Subcutaneous abdominal adipose tissue (tissue), 5 donors: ENCODE results near the gene SPEM2.

Experiments
- H3K27ac ChIP-seq: one replicate; pipeline ENCODE4 v1.7.0; 2013; ENCODE audit warnings: low read depth, mild to moderate bottlenecking, inconsistent platforms, low read length, moderate library complexity
- H3K27me3 ChIP-seq, 5 donors: one replicate each; pipeline ENCODE4 v1.7.0; 2013; ENCODE audit warnings: low read length in 5 of 5, inconsistent platforms in 1 of 5; ENCODE audit not compliant: control insufficient read depth in 5 of 5, insufficient read depth in 4 of 5
- H3K36me3 ChIP-seq, 5 donors: one replicate each; pipeline ENCODE4 v1.7.0; 2013; ENCODE audit warnings: low read length in 5 of 5; ENCODE audit not compliant: control insufficient read depth in 5 of 5, insufficient read depth in 5 of 5
- H3K4me1 ChIP-seq, 5 donors: one replicate each; pipeline ENCODE4 v1.7.0; 2013; ENCODE audit warnings: low read length in 5 of 5, mild to moderate bottlenecking in 3 of 5, moderate library complexity in 1 of 5; ENCODE audit not compliant: control insufficient read depth in 5 of 5, insufficient read depth in 5 of 5
- H3K4me3 ChIP-seq, 5 donors: one replicate each; pipeline ENCODE4 v1.7.0; 2013; ENCODE audit warnings: low read length in 5 of 5, low read depth in 1 of 5
- H3K9ac ChIP-seq, 5 donors: one replicate each; pipeline ENCODE4 v1.7.0; 2013; ENCODE audit warnings: low read length in 5 of 5, mild to moderate bottlenecking in 4 of 5, moderate library complexity in 3 of 5
- H3K9me3 ChIP-seq, 5 donors: one replicate each; pipeline ENCODE4 v1.7.0; 2013; ENCODE audit warnings: low read length in 5 of 5; ENCODE audit not compliant: control insufficient read depth in 5 of 5
- donor health status: healthy.
- donor health status: healthy.
- donor health status: healthy.
- donor health status: healthy.
- donor health status: healthy.

The SPEM2 gene

DNA sequence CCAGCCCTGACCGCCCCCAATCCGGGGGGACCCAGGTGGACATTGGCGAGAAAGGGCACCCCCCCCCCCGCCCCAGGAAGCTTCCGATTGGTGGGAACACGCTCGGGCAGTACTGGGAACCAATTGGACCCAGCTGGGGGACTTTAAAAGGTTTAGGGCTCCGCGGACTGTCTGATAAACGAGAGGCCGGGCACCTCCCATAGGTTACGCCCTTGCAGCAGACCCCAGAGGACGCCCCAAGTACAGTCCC is 21.8 kb upstream of the SPEM2 start:
- peak overlapping the region; percentile 77 to 83 (median 80) for H3K4me3 ChIP-seq
- H3K9ac ChIP-seq, result peak overlapping the region in 4 of 5 donors; percentile 43 to 82 (median 71)
- H3K27me3 ChIP-seq, result no peaks in the 10 kb centered on the region
- H3K4me1 ChIP-seq, result peaks cover 4 to 25% (median 17%) of the 10 kb centered on the region in 5 donors
- no peaks in the 10 kb centered on the region for H3K9me3 ChIP-seq
- H3K36me3 ChIP-seq, result peaks cover 0 to 2% (median 0%) of the 10 kb centered on the region in 5 donors
- peak overlapping the region; percentile 92 for H3K27ac ChIP-seq

DNA sequence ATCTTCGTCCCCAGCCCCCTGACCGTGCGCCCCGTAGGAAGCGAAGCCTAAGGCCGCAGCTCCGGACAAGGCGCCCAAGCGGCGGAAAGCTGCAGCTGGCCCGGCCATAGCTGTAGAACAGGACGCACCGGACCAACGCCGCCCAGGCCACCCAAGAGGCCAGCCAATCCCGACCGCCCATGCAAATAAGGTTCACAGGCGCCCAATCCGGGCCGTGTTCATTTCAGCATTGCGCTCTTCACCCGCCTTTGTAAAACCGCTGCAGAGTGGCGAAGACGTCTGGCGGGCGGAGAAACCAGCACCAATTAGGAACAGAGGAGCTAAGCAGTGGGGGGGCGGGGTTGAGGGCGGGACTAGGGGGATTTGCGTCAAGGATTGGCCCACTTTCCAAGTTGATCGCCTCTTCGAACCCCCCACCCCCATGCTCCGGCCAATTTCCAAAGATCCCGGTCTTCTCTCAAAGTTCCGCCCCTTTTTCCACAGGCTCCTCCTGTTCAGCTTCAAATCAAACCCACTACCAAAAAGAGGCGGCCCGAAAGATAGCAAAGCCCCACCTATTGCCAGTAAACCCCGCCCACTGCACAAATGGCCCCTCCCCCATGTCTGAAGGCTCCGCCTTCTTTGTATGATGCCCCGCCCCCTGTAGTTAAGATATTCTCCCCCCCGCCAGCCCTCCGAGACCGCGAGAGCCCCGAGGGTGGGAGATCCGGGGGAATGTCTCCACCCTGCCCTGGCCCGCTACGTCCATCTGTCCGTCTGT is 21.3 kb upstream of the SPEM2 start, which contains the start of gene TMEM256:
Gene TMEM256 (minus strand): TSS at position 121 of the 760 bp plus-strand sequence. CDS start 13 bp downstream, at position 108.
- Histone ChIP-seq H3K36me3 (peaks cover 0 to 7% (median 0%) of the 10 kb centered on the region in 5 donors), H3K9ac (peak within 1 kb of the TSS; percentile 43 to 82 (median 75)), H3K27ac (peak within 1 kb of the TSS; percentile 92), H3K9me3 (no peaks in the 10 kb centered on the region), H3K4me1 (peaks cover 4 to 25% (median 17%) of the 10 kb centered on the region in 5 donors), H3K4me3 (peak within 1 kb of the TSS; percentile 77 to 83 (median 80)), H3K27me3 (no peaks in the 10 kb centered on the region)

DNA sequence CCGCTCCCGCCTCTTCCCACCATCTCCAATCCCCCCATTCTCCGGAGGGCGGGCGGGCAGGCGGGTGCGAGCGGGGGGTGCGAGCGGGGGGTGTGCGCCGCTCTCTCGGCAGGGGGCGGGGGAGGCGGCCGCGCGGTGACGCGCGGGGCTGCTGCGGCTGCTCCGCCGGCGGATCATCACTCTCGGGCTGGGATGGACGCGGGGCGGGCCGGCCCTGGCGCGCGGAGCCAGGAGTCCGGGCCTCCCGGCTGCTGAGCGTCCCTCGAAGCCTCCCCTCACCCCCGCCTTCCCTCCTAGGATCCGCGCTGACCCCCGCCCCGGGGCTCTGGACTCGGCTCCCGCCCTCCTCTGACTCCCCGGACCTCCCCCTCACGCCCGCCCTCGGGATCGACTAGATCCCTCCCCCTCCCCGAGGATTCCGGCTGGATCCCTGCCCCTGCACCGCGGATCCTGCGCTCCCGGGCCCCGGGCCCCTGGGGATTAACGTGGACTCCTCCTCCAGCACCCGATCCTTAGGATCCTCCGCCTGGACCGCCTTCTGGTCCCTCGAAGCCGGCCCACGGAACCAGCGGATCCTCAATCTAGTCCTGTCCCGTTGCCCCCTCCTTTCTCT is 20.6 kb upstream of the SPEM2 start:
- Histone ChIP-seq H3K27ac (peak overlapping the region; percentile 46), H3K4me3 (peak overlapping the region; percentile 44 to 83 (median 62)), H3K9ac (peak overlapping the region in 3 of 5 donors; percentile 51 to 75 (median 73)), H3K9me3 (no peaks in the 10 kb centered on the region), H3K27me3 (no peaks in the 10 kb centered on the region), H3K4me1 (peaks cover 4 to 25% (median 17%) of the 10 kb centered on the region in 5 donors), H3K36me3 (peaks cover 0 to 13% (median 4%) of the 10 kb centered on the region in 5 donors)

DNA sequence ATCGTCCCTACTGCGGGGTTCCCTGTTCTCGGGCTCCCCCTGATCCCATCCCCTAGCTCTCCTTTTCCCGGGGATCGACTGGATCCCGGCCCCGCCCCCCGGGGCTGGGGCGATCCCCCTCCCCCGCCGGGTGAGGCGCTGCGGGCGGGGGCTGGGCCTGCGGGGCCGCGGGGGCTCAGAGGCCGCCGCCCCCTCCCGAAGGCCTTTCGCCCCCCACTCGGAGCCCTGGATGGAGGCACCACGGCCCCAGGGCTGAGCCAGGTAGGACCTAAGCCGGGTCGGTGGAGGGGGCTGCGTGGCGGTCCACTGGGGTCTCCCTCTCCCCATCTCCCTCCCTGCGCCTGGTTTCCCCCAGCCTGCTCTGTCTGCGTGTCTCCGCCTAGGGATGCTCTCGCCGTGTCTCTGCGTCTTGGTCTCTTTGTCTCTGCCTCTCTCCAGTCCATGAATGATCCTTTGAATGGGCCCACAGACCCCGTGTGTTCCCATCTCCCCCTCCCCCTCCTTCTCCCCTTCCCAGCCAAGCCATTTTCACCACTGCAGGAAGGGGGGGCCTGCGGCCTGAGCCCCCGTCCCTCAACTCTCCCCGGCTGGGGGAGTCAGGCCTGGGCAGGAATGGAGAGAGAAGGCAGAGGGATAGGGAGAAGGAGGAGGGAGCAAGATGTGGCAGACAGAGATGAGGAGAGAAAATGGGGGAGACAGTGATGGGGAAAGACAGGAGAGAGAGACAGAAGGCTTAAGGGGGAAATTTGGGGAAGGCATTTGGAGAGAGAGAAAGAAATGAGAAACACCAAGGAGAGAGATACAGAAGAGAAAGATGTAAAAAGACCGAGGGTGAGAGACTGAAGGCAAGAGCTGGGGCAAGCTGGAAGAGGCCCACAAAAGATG is 19.8 kb upstream of the SPEM2 start:
- peak overlapping the region; percentile 46 for H3K27ac ChIP-seq
- H3K9ac ChIP-seq, result peak overlapping the region in 3 of 5 donors; percentile 51 to 75 (median 73)
- H3K9me3 ChIP-seq, result no peaks in the 10 kb centered on the region
- peaks cover 4 to 25% (median 17%) of the 10 kb centered on the region in 5 donors for H3K4me1 ChIP-seq
- H3K27me3 ChIP-seq, result no peaks in the 10 kb centered on the region
- peak overlapping the region in 4 of 5 donors; percentile 61 to 83 (median 70) for H3K4me3 ChIP-seq
- peaks cover 0 to 17% (median 9%) of the 10 kb centered on the region in 5 donors for H3K36me3 ChIP-seq

DNA sequence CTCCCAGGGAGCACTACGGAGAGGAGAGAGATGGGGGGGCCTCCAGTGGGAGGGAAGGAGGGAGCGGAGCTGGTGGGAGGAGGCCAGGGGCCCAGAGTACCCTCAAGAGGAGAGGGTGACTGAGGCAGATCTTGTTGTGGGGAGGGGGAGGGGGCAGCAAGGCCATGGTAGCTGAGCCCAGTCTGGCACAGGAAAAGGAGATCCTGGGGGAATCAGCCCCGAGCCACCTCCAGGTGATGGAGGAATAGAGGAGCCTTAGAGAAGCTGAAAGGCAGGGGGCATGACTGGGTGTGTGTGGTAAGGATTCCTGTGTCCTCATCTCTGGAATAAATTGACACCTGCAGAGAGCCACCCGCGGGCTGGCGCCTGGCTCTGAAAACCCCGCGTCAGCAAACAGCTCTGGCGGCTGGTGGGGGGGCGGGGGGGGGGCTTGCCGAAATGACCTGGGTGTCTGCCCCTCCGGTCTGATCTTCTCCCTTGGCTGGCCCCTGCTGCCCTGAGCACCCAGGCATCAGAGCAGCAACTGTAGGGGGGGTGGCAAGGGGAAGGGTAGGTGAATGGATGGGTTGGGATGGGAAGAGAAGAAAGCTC is 19.1 kb upstream of the SPEM2 start:
- Histone ChIP-seq H3K9me3 (no peaks in the 10 kb centered on the region), H3K27ac (no peak overlapping the region), H3K36me3 (peaks cover 0 to 17% (median 10%) of the 10 kb centered on the region in 5 donors), H3K27me3 (no peaks in the 10 kb centered on the region), H3K4me1 (peaks cover 4 to 25% (median 17%) of the 10 kb centered on the region in 5 donors), H3K9ac (no peak overlapping the region), H3K4me3 (no peak overlapping the region)

DNA sequence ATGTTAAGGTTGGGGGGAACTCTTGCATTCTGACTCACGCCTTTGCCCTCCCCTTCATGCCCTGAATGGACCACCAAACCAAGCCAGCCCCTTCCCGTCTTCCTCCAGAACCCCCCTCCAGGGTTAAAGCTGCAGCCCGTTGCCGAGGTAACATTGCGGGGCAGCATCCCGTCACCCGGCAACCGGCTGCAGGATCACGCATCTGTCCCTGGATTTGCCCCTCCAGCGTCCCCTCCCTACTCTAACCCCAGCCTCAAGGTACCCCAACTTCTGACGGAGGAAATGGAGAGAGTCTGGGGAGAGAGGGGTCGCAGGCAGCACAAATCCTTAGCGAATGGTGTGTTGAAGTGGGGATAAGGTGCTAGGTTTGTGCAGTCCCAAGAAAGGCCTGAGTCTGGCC is 18.3 kb upstream of the SPEM2 start:
- H3K36me3 ChIP-seq, result peaks cover 0 to 17% (median 10%) of the 10 kb centered on the region in 5 donors
- no peak overlapping the region for H3K27ac ChIP-seq
- H3K4me1 ChIP-seq, result peaks cover 4 to 25% (median 17%) of the 10 kb centered on the region in 5 donors
- H3K4me3 ChIP-seq, result no peak overlapping the region
- H3K9ac ChIP-seq, result no peak overlapping the region
- H3K9me3 ChIP-seq, result no peaks in the 10 kb centered on the region
- no peaks in the 10 kb centered on the region for H3K27me3 ChIP-seq

DNA sequence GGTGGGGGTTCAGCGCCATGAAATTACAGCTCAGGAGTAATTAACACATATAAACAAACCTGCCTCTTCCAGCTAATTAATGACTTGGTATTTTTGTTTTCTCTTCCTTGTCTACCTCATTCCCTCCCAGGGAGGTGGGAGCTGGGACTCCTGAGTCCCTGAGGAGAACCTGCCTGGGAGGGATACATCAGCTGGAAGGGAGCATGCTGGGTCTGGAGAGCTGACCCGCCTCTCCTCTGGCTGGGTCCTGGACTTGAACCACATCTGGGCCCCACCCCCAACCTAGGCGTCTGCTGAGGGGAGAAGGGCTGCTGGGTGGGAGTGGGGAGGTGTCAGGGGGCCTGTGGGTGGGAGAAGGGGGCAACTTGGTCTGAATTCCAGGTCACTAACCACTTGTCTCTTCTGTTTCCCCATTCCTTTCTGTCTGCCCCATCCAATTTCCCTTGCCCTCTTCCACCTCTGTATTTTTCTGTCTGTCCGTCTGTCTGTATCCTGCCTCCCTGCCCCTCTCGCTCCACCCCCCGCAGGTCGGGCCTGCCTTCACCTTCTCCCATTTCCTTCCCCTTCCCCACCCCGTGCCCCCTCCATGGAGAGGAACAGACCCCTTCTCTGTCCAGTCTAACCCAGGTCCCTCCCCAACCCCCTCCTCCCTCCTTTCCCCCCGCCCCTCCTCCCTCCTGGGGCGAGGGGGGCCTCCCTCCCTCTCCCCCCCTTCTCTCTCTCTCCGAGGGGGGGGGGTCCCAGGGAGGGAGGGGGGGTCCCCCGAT is 17.7 kb upstream of the SPEM2 start, which contains the start of gene NLGN2:
Gene NLGN2 (plus strand): TSS at position 361 of the 767 bp plus-strand sequence. CDS start 411 bp downstream, outside the sequence.
- Histone ChIP-seq H3K4me1 (peaks cover 4 to 24% (median 15%) of the 10 kb centered on the region in 5 donors), H3K36me3 (peaks cover 0 to 17% (median 10%) of the 10 kb centered on the region in 5 donors), H3K27me3 (no peaks in the 10 kb centered on the region), H3K4me3 (no peak within 1 kb of the TSS), H3K9me3 (no peaks in the 10 kb centered on the region), H3K9ac (no peak within 1 kb of the TSS), H3K27ac (no peak within 1 kb of the TSS)

DNA sequence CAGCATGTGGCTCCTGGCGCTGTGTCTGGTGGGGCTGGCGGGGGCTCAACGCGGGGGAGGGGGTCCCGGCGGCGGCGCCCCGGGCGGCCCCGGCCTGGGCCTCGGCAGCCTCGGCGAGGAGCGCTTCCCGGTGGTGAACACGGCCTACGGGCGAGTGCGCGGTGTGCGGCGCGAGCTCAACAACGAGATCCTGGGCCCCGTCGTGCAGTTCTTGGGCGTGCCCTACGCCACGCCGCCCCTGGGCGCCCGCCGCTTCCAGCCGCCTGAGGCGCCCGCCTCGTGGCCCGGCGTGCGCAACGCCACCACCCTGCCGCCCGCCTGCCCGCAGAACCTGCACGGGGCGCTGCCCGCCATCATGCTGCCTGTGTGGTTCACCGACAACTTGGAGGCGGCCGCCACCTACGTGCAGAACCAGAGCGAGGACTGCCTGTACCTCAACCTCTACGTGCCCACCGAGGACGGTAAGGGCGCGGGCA is 17.1 kb upstream of the SPEM2 start:
- Histone ChIP-seq H3K36me3 (peaks cover 0 to 17% (median 10%) of the 10 kb centered on the region in 5 donors), H3K9me3 (no peaks in the 10 kb centered on the region), H3K27me3 (no peaks in the 10 kb centered on the region), H3K27ac (no peak overlapping the region), H3K4me3 (no peak overlapping the region), H3K9ac (no peak overlapping the region), H3K4me1 (peaks cover under 1 to 17% (median 9%) of the 10 kb centered on the region in 5 donors)

DNA sequence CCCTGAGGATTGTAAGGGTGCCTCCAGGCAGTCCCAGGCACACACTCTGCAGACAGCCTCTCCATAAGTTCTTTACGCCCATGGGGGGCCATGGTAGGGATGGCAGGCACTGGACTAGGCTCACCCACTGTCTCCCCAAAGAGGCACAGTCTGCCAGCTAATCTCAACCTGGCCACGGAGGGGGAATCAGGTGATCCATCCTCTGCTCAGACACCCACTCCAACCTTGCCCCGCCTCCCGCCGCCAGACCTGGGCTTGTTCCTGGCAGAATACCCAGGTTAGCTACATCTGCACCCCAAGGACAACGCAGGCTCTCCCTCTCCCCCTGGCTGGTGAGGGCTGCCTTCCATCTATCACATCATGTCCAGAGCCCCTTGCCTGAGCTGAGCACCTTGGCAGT is 16.6 kb upstream of the SPEM2 start:
- Histone ChIP-seq H3K36me3 (peaks cover 0 to 17% (median 10%) of the 10 kb centered on the region in 5 donors), H3K27ac (no peak overlapping the region), H3K27me3 (no peaks in the 10 kb centered on the region), H3K9me3 (no peaks in the 10 kb centered on the region), H3K4me3 (no peak overlapping the region), H3K4me1 (peaks cover 0 to 16% (median 7%) of the 10 kb centered on the region in 5 donors), H3K9ac (no peak overlapping the region)
